OCI-LY7 (cell line): Measurements from ENCODE around the gene KCNB1. TPM values are rescaled to one million over a fixed set of nuclear protein-coding genes. Genes with fewer than 3 reads are reported as not detected.

Experiments used
- BruUV-seq: library from RNA; stranded (reverse); fragments of 400-500 nt; replicated peaks from 2 replicates; lab custom pipeline; 2021; lab: Mats Ljungman, UMichigan
- CTCF ChIA-PET: fragments of 300-600 bp; sonication (Branson Sonifier 250); formaldehyde crosslinking; loops from one replicate; lab custom pipeline; 2022; ENCODE audit warnings: antibody characterized with exemption; ENCODE audit not compliant: unreplicated experiment; lab: Charles Lee
- POLR2A ChIA-PET: fragments of 300-600 bp; sonication (Branson Sonifier 250); formaldehyde crosslinking; loops from one replicate; lab custom pipeline; 2022; ENCODE audit warnings: antibody characterized with exemption; lab: Charles Lee
- DNase-seq: peaks from one replicate; pipeline ENCODE4 v3.0.0-alpha.2; 2015; ENCODE audit warnings: low spot score
- H2AFZ ChIP-seq: fragments of 200-600 bp; sonication (generic), shearing (Covaris generic); 2 replicates; pipeline ENCODE4 v1.6.1; 2014; ENCODE audit warnings: mild to moderate bottlenecking, antibody characterized with exemption, low read length, moderate library complexity
- H3K27ac ChIP-seq: fragments of 200-600 bp; sonication (generic); 2 replicates; pipeline ENCODE4 v1.5.1; 2014; ENCODE audit warnings: mixed run types, low read depth, mild to moderate bottlenecking, moderate library complexity, low read length, inconsistent platforms; ENCODE audit not compliant: poor library complexity, severe bottlenecking
- H3K36me3 ChIP-seq: fragments of 200-600 bp; sonication (generic); 2 replicates; pipeline ENCODE4 v1.6.1; 2014; ENCODE audit warnings: mild to moderate bottlenecking, antibody characterized with exemption, low read length, moderate library complexity, mixed read lengths; ENCODE audit not compliant: insufficient read depth
- H3K4me1 ChIP-seq: fragments of 200-600 bp; sonication (generic); 2 replicates; pipeline ENCODE4 v1.5.1; 2014; ENCODE audit warnings: mild to moderate bottlenecking, low read length; ENCODE audit not compliant: insufficient read depth, poor library complexity, severe bottlenecking
- H3K4me2 ChIP-seq: fragments of 200-600 bp; sonication (generic); 2 replicates; pipeline ENCODE4 v1.6.1; 2014; ENCODE audit warnings: mild to moderate bottlenecking, low read length
- H3K4me3 ChIP-seq: fragments of 200-600 bp; sonication (generic); 2 replicates; pipeline ENCODE4 v1.5.1; 2014; ENCODE audit warnings: mild to moderate bottlenecking, low read depth, low read length; ENCODE audit not compliant: poor library complexity, severe bottlenecking
- H3K79me2 ChIP-seq: fragments of 200-600 bp; sonication (generic); 2 replicates; pipeline ENCODE4 v1.6.1; 2016; ENCODE audit warnings: low read depth, mild to moderate bottlenecking, low read length, moderate library complexity, mixed read lengths; ENCODE audit not compliant: insufficient read depth
- H3K9me2 ChIP-seq: fragments of 200-600 bp; sonication (generic); 2 replicates; pipeline ENCODE4 v1.6.1; 2016; ENCODE audit warnings: mild to moderate bottlenecking, low read length, mixed read lengths; ENCODE audit not compliant: insufficient read depth
- H3K9me3 ChIP-seq: fragments of 200-600 bp; sonication (generic); 2 replicates; pipeline ENCODE4 v1.6.1; 2014; ENCODE audit warnings: mild to moderate bottlenecking, mixed run types, low read length, mixed read lengths
- H4K20me1 ChIP-seq: fragments of 200-600 bp; sonication (generic); 2 replicates; pipeline ENCODE4 v1.6.1; 2014; ENCODE audit warnings: mild to moderate bottlenecking, antibody characterized with exemption, low read length, moderate library complexity, mixed read lengths; ENCODE audit not compliant: insufficient read depth
- CTCF ChIP-seq: fragments of 200-600 bp; sonication (generic); conservative IDR thresholded peaks from 2 replicates; pipeline ENCODE4 v1.5.1; 2014; ENCODE audit warnings: mild to moderate bottlenecking, antibody characterized with exemption, low read length, moderate library complexity, mixed read lengths
- EZH2phosphoT487 ChIP-seq: fragments of 200-600 bp; sonication (generic); IDR thresholded peaks from 2 replicates; pipeline ENCODE4 v1.6.1; 2018; ENCODE audit warnings: low read depth, borderline replicate concordance, mild to moderate bottlenecking, mixed run types, antibody characterized with exemption, low read length, moderate library complexity, mixed read lengths
- intact Hi-C: fragments of 100-400 bp; cut with micrococcal nuclease; formaldehyde crosslinking; loops from one replicate; pipeline ENCODE4 v1.10.0; 2022; ENCODE audit not compliant: unreplicated experiment
- total RNA-seq, 2 experiments: library from RNA; depleted of rRNA in 1 of 2; stranded (reverse); fragments of >200 nt in 1 of 2; shearing (Covaris generic) in 1 of 2; gene quantifications; 2 replicates each; pipeline ENCODE4 v1.2.3, GENCODE V29; 2014 to 2022

The KCNB1 gene
- total RNA-seq, 2 experiments from 2014 or later = not detected

- POLR2A ChIA-PET = no interaction called here
- CTCF ChIA-PET = no interaction called here
- intact Hi-C loops = no loop called here
Observed at GRCh38 chr20:49462626-49463025, 19.8 kb downstream of the KCNB1 start.

GRCh38 chr20:49461894-49462620, 20.4 kb downstream of the KCNB1 start:
- H3K79me2 ChIP-seq = no peaks in the 10 kb centered on the region
- H3K27ac ChIP-seq = no peak overlapping the region
- H3K9me3 ChIP-seq = no peaks in the 10 kb centered on the region
- TF ChIP-seq CTCF = no peak
- no peak for TF ChIP-seq EZH2phosphoT487
- H3K4me3 ChIP-seq = no peak overlapping the region
- no peak for DNase-seq
- no peak overlapping the region for H3K4me2 ChIP-seq
- H3K4me1 ChIP-seq = no peaks in the 10 kb centered on the region
- H2AFZ ChIP-seq = no peak overlapping the region
- no peaks in the 10 kb centered on the region for H3K9me2 ChIP-seq
- intact Hi-C loops = no loop called here
- BruUV-seq = no TSS peak
- ChIA-PET POLR2A (no interaction called here), CTCF (no interaction called here)
- H3K36me3 ChIP-seq = no peaks in the 10 kb centered on the region
- H4K20me1 ChIP-seq = no peaks in the 10 kb centered on the region

More at GRCh38 chr20:49462626-49463025, 19.8 kb downstream of the KCNB1 start:
- Histone ChIP-seq H3K9me2 (no peaks in the 10 kb centered on the region), H3K27ac (no peak overlapping the region), H2AFZ (no peak overlapping the region), H3K4me3 (no peak overlapping the region), H3K4me2 (no peak overlapping the region), H3K4me1 (no peaks in the 10 kb centered on the region), H4K20me1 (no peaks in the 10 kb centered on the region), H3K79me2 (no peaks in the 10 kb centered on the region), H3K9me3 (no peaks in the 10 kb centered on the region), H3K36me3 (no peaks in the 10 kb centered on the region)
- TF ChIP-seq EZH2phosphoT487 (no peak), CTCF (no peak)
- no TSS peak for BruUV-seq
- no peak for DNase-seq

GRCh38 chr20:49460916-49461315, 21.6 kb downstream of the KCNB1 start:
- H2AFZ ChIP-seq = no peak overlapping the region
- no peaks in the 10 kb centered on the region for H3K79me2 ChIP-seq
- H3K9me2 ChIP-seq = no peaks in the 10 kb centered on the region
- intact Hi-C loops = no loop called here
- H3K36me3 ChIP-seq = no peaks in the 10 kb centered on the region
- ChIA-PET POLR2A (no interaction called here), CTCF (no interaction called here)
- DNase-seq = no peak
- no peak overlapping the region for H3K4me3 ChIP-seq
- no peaks in the 10 kb centered on the region for H3K9me3 ChIP-seq
- TF ChIP-seq EZH2phosphoT487 = no peak
- TF ChIP-seq CTCF = no peak
- no TSS peak for BruUV-seq
- no peaks in the 10 kb centered on the region for H3K4me1 ChIP-seq
- H4K20me1 ChIP-seq = no peaks in the 10 kb centered on the region
- no peak overlapping the region for H3K4me2 ChIP-seq
- no peak overlapping the region for H3K27ac ChIP-seq
